Measurements from ENCODE around the gene C4orf36.

DNA sequence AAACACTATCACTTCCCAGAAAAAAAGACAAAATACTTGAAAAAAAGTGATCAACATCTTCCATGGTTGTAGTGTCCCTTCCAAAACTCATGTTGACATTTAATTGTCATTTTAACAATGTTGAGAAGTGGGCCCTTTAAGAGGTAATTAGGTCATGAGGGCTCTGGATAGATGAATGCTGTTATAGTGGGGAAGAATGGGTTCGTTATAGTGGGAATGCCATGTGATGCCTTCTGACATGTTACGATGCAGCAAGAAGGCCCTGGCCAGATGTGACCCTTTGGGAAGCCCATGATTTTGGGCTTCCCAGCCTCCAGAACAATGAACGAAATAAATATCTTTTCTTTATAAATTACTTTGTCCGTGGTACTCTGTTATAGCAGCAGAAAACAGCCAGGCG is 39.0 kb downstream of the C4orf36 start:
- TF ChIP-seq, protein P1, sequence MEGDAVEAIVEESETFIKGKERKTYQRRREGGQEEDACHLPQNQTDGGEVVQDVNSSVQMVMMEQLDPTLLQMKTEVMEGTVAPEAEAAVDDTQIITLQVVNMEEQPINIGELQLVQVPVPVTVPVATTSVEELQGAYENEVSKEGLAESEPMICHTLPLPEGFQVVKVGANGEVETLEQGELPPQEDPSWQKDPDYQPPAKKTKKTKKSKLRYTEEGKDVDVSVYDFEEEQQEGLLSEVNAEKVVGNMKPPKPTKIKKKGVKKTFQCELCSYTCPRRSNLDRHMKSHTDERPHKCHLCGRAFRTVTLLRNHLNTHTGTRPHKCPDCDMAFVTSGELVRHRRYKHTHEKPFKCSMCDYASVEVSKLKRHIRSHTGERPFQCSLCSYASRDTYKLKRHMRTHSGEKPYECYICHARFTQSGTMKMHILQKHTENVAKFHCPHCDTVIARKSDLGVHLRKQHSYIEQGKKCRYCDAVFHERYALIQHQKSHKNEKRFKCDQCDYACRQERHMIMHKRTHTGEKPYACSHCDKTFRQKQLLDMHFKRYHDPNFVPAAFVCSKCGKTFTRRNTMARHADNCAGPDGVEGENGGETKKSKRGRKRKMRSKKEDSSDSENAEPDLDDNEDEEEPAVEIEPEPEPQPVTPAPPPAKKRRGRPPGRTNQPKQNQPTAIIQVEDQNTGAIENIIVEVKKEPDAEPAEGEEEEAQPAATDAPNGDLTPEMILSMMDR (IDR thresholded peaks at IDR 0.05; ENCODE audit: low read length): no peak
- TF ChIP-seq EZH2phosphoT487 (IDR thresholded peaks at IDR 0.05; ENCODE audit: low read length) (no peak), EZH2 (optimal IDR thresholded peaks at IDR 0.05; ENCODE audit: low read depth, low read length) (no peak)

Data from MM.1S (cell line).